CD8-positive, alpha-beta memory T cell (primary cell): ENCODE data around the gene ERI3. TPM values are rescaled to one million over a fixed set of nuclear protein-coding genes. Genes with fewer than 3 reads are reported as not detected.
A peak's percentile ranks its signal among the peaks of the same experiment; 100 is the strongest.

Experiments
- CTCF ChIA-PET: fragments of 350-600 bp; sonication (Branson Sonifier 250); formaldehyde crosslinking; loops from one replicate; lab custom pipeline; 2021; ENCODE audit warnings: antibody characterized with exemption; lab: Charles Lee
- POLR2A ChIA-PET: fragments of 350-600 bp; sonication (Branson Sonifier 250); formaldehyde crosslinking; loops from one replicate; lab custom pipeline; 2021; ENCODE audit warnings: antibody characterized with exemption; lab: Charles Lee
- DNase-seq, 5 donors: peaks; one replicate each; pipeline versions ENCODE4 v3.0.0 to v3.0.0-alpha.2; 2020 to 2022; ENCODE audit warnings: mixed read lengths in 1 of 5
- H3K27ac ChIP-seq: one replicate; pipeline ENCODE4 v1.7.0; 2013; ENCODE audit warnings: low read depth, mild to moderate bottlenecking, low read length, moderate library complexity
- H3K27me3 ChIP-seq: 2 replicates; pipeline ENCODE4 v1.7.0; 2013; ENCODE audit warnings: low read length, mild to moderate bottlenecking; ENCODE audit not compliant: insufficient read depth, poor library complexity, severe bottlenecking
- H3K36me3 ChIP-seq: 2 replicates; pipeline ENCODE4 v1.7.0; 2013; ENCODE audit warnings: mild to moderate bottlenecking, low read length, moderate library complexity; ENCODE audit not compliant: insufficient read depth
- H3K4me1 ChIP-seq: 2 replicates; pipeline ENCODE4 v1.7.0; 2013; ENCODE audit warnings: mild to moderate bottlenecking, low read length, moderate library complexity; ENCODE audit not compliant: insufficient read depth
- H3K4me3 ChIP-seq: 2 replicates; pipeline ENCODE4 v1.7.0; 2013; ENCODE audit warnings: mild to moderate bottlenecking, low read length
- H3K9me3 ChIP-seq: 2 replicates; pipeline ENCODE4 v1.7.0; 2013; ENCODE audit warnings: mild to moderate bottlenecking, low read length
- H3K27ac Mint-ChIP-seq, 8 donors: one replicate each; pipeline ENCODE4 v1.8.0; 2020 to 2021; ENCODE audit warnings: mixed read lengths in 8 of 8, mild to moderate bottlenecking in 6 of 8, inconsistent platforms in 3 of 8, moderate library complexity in 3 of 8
- H3K27me3 Mint-ChIP-seq, 2 donors: one replicate each; pipeline ENCODE4 v1.8.0; 2020 to 2021; ENCODE audit warnings: mixed read lengths in 2 of 2, mild to moderate bottlenecking in 1 of 2, moderate library complexity in 1 of 2
- H3K36me3 Mint-ChIP-seq, 3 donors: one replicate each; pipeline ENCODE4 v1.8.0; 2020 to 2021; ENCODE audit warnings: mixed read lengths in 3 of 3, inconsistent platforms in 1 of 3, mild to moderate bottlenecking in 1 of 3
- H3K4me1 Mint-ChIP-seq, 3 donors: one replicate each; pipeline ENCODE4 v1.8.0; 2020 to 2021; ENCODE audit warnings: mixed read lengths in 3 of 3, inconsistent platforms in 1 of 3, mild to moderate bottlenecking in 1 of 3
- H3K4me3 Mint-ChIP-seq, 7 donors: one replicate each; pipeline ENCODE4 v1.8.0; 2020 to 2021; ENCODE audit warnings: mixed read lengths in 7 of 7, mild to moderate bottlenecking in 6 of 7, moderate library complexity in 4 of 7, inconsistent platforms in 2 of 7
- H3K9me3 Mint-ChIP-seq, 5 donors: one replicate each; pipeline ENCODE4 v1.8.0; 2020 to 2022; ENCODE audit warnings: mixed read lengths in 5 of 5, mild to moderate bottlenecking in 3 of 5, moderate library complexity in 2 of 5, inconsistent platforms in 1 of 5
- polyA plus RNA-seq: library from polyadenylated mRNA; unstranded; fragments of 300-500 nt; fragmentation: Illumina TruSeq; gene quantifications from one replicate; pipeline ENCODE4 v1.2.3, GENCODE V29; 2021
- total RNA-seq, 2 experiments: library from RNA; stranded (reverse); gene quantifications; one replicate each; pipeline ENCODE4 v1.2.3, GENCODE V29; 2021

ERI3 gene
- total and polyA plus RNA-seq, 3 experiments from 2014 or later, result 36.1 to 59.9 (median 53.8) TPM

DNA sequence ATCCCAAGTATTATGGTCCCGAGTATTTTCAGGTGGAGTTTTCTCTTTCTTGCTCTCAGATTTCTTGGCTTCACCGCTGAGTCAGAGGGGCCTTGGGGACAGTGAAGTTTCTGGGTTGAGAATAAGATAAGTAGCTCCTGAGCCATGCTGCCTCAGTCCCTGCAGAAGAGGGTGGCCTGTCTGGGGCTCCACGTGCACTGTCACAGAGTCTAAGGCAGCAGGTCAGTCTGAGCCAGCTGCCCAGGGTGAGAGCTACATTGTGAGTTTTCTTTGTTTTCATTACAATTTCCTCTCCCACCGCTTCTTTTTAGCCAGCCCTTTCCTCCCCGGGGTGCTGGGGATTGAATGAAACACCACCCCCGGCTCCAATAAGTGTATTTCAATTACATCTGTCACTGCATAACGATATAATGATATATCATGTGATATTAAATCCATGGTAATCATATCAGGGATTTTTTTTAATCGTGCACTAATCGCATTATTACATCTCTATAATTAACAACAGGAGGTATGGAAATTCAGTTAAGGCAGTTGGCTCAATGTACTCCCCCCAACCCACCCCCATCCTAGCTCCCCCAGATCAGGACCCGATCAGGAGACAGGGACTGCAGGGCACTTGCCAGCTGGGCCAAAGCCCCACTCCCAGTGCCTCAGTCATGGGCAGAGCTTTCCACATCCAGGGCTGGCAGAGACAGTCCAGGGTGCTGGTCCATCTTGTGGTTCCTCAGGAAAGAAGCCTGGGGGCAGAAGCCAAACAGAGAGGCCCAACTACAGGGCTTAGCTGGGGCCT lies 98.1 kb downstream of the ERI3 start:
- Histone ChIP-seq H3K9me3 (no peaks in the 10 kb centered on the region), H3K27ac (no peak overlapping the region), H3K4me1 (no peaks in the 10 kb centered on the region), H3K27me3 (no peaks in the 10 kb centered on the region), H3K36me3 (no peaks in the 10 kb centered on the region), H3K4me3 (no peak overlapping the region)
- ChIA-PET CTCF (interaction anchor here (1.4 kb wide), 1 partner anchor 9 kb away, joined by 4 read pairs; no protein-coding TSS in a partner anchor), POLR2A (no interaction called here)
- H3K9me3 Mint-ChIP-seq, result no peaks in the 10 kb centered on the region
- H3K27ac Mint-ChIP-seq, result peak overlapping the region in 1 of 8 donors; percentile 74
- no peak overlapping the region for H3K4me3 Mint-ChIP-seq
- peaks cover 0 to 18% (median 6%) of the 10 kb centered on the region in 3 donors for H3K36me3 Mint-ChIP-seq
- no peaks in the 10 kb centered on the region for H3K27me3 Mint-ChIP-seq
- H3K4me1 Mint-ChIP-seq, result peaks cover 0 to 3% (median 3%) of the 10 kb centered on the region in 3 donors
- no peak for DNase-seq

DNA sequence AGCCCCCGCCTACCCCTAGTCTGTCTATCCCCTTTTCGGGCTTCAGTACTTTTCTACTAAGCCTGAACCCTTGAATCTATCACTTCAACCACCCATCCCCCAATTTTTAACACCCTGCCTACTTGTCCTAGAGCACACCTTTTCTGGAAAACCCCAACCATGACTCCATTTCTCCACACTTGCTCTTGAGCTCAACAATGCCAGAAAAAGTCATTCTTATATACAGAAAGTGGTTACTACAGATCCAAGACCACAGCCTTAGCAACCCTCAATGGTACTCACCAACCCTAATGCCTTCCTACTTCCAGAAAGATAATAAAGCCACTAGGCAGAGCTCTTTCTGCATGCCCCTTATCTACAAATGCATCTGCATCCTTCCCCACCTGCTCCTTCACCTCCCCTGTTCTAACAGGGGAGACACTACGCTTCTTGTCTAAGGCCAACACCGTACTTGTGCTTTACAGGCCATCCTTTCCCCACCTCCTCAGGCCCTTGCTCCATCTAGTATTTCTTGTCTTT lies 100.6 kb downstream of the ERI3 start:
- Histone ChIP-seq H3K27me3 (no peaks in the 10 kb centered on the region), H3K36me3 (no peaks in the 10 kb centered on the region), H3K9me3 (no peaks in the 10 kb centered on the region), H3K27ac (no peak overlapping the region), H3K4me3 (no peak overlapping the region), H3K4me1 (no peaks in the 10 kb centered on the region)
- no peak for DNase-seq
- CTCF ChIA-PET, result no interaction called here
- POLR2A ChIA-PET, result no interaction called here
- no peak overlapping the region for H3K27ac Mint-ChIP-seq
- H3K4me3 Mint-ChIP-seq, result no peak overlapping the region
- peaks cover 0 to 28% (median 3%) of the 10 kb centered on the region in 3 donors for H3K36me3 Mint-ChIP-seq
- H3K27me3 Mint-ChIP-seq, result no peaks in the 10 kb centered on the region
- no peaks in the 10 kb centered on the region for H3K9me3 Mint-ChIP-seq
- H3K4me1 Mint-ChIP-seq, result no peaks in the 10 kb centered on the region

GRCh38 chr1:44251989-44252671 lies 102.9 kb downstream of the ERI3 start:
- CTCF ChIA-PET, result no interaction called here
- H3K4me3 Mint-ChIP-seq, result no peak overlapping the region

DNA sequence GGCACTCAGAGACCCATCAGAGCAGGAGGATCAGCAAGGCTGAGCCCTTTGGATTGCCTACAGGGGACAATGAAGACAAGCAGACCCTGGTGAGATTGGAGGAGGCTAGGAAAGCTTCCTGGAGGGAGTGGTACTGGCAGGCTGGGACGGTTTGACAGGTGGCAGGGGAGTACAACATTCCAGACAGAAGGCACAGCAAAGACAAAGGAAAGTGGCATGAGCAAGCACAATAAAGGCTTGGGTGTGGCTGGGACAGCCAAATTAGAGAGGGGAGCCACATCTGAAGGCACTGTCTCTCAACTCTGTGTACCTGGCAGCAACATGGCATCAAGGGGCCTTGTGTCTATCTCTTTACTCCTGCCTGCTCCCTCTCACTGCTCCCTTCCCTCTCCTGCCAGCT lies 103.6 kb downstream of the ERI3 start:
- ChIA-PET CTCF (no interaction called here), POLR2A (no interaction called here)
- Mint-ChIP-seq H3K27ac (peak overlapping the region in 2 of 8 donors; percentile 52 to 78), H3K27me3 (no peaks in the 10 kb centered on the region), H3K36me3 (peaks cover 0 to 40% (median 4%) of the 10 kb centered on the region in 3 donors), H3K4me1 (no peaks in the 10 kb centered on the region), H3K4me3 (no peak overlapping the region), H3K9me3 (no peaks in the 10 kb centered on the region)
- Histone ChIP-seq H3K27ac (no peak overlapping the region), H3K4me1 (no peaks in the 10 kb centered on the region), H3K36me3 (peaks cover 9% of the 10 kb centered on the region), H3K4me3 (no peak overlapping the region), H3K9me3 (no peaks in the 10 kb centered on the region), H3K27me3 (no peaks in the 10 kb centered on the region)
- DNase-seq, result no peak

More at GRCh38 chr1:44251989-44252671, 102.9 kb downstream of the ERI3 start:
- POLR2A ChIA-PET, result no interaction called here
- Mint-ChIP-seq H3K36me3 (peaks cover 0 to 37% (median 0%) of the 10 kb centered on the region in 3 donors), H3K4me1 (no peaks in the 10 kb centered on the region), H3K27me3 (no peaks in the 10 kb centered on the region), H3K27ac (no peak overlapping the region), H3K9me3 (no peaks in the 10 kb centered on the region)
- H3K27me3 ChIP-seq, result no peaks in the 10 kb centered on the region
- H3K4me1 ChIP-seq, result no peaks in the 10 kb centered on the region
- DNase-seq, result no peak
- peaks cover 2% of the 10 kb centered on the region for H3K36me3 ChIP-seq
- H3K4me3 ChIP-seq, result no peak overlapping the region
- H3K9me3 ChIP-seq, result no peaks in the 10 kb centered on the region
- H3K27ac ChIP-seq, result no peak overlapping the region

DNA sequence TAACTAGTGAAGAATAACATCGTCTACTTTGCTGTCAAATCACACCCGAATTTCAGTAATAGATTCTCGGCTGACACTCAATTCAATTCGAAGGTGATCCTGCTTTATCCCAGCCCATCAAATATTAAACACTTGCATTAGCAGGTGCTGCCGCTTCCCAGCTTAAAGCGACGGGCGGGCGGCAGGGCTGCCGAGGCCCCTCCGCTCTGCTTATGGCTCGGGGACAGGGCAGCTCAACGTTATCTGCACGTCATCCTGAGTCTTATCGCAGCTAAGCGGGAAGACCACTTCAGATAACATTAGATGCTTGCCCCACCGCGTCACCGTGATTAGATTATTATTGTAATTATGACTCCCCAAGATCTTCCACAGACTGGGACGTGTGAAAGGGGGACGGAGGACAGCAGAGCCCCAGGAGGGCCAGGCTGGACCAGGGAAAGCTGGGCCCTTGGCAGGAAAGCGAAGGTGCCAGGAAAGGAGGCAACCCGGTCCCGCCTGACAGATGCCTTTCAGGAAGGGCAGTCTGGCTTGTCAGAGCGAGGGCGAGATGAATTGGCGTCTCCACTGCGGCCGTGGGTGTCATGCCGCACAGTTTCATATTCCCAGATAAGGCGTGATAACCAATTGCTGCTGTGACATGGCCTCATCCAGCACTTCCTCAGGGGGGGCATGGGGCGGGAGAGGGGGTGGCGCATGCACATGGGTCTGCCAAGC lies 104.8 kb downstream of the ERI3 start:
- Mint-ChIP-seq H3K36me3 (peaks cover 0 to 45% (median 4%) of the 10 kb centered on the region in 3 donors), H3K4me3 (no peak overlapping the region), H3K27me3 (no peaks in the 10 kb centered on the region), H3K9me3 (no peaks in the 10 kb centered on the region), H3K4me1 (no peaks in the 10 kb centered on the region), H3K27ac (no peak overlapping the region)
- POLR2A ChIA-PET, result no interaction called here
- Histone ChIP-seq H3K36me3 (peaks cover 11% of the 10 kb centered on the region), H3K27me3 (no peaks in the 10 kb centered on the region), H3K4me1 (no peaks in the 10 kb centered on the region), H3K9me3 (no peaks in the 10 kb centered on the region), H3K4me3 (no peak overlapping the region), H3K27ac (no peak overlapping the region)
- DNase-seq, result no peak
- CTCF ChIA-PET, result no interaction called here

DNA sequence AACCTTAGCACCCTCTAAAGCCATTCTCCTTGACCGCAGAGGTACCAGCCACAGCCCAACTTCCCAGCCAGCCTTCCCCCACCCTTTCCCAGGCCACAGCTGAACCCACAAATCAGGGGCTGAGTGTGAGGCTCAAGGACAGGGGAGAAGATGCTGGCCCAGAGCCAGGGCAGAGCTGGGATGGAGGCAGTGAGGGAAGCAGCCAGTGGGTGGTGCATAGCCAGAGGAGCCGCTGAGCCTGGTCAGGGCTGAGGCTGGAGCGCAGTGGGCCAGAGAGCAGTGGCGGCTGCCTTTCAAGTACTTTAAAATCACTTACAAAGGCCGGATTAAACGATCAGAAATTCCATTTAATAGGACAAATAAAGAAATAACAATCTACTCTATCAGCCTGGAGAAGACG lies 105.5 kb downstream of the ERI3 start:
- Mint-ChIP-seq H3K4me1 (peaks cover 0 to under 1% (median 0%) of the 10 kb centered on the region in 3 donors), H3K4me3 (no peak overlapping the region), H3K9me3 (no peaks in the 10 kb centered on the region), H3K27ac (no peak overlapping the region), H3K27me3 (no peaks in the 10 kb centered on the region), H3K36me3 (peaks cover 0 to 47% (median 4%) of the 10 kb centered on the region in 3 donors)
- no peaks in the 10 kb centered on the region for H3K4me1 ChIP-seq
- no peak overlapping the region for H3K27ac ChIP-seq
- ChIA-PET POLR2A (no interaction called here), CTCF (no interaction called here)
- H3K9me3 ChIP-seq, result no peaks in the 10 kb centered on the region
- no peaks in the 10 kb centered on the region for H3K27me3 ChIP-seq
- peaks cover 11% of the 10 kb centered on the region for H3K36me3 ChIP-seq
- H3K4me3 ChIP-seq, result no peak overlapping the region
- DNase-seq, result no peak

GRCh38 chr1:44246806-44247205 lies 108.3 kb downstream of the ERI3 start:
- Histone ChIP-seq H3K27ac (no peak overlapping the region), H3K9me3 (no peaks in the 10 kb centered on the region), H3K36me3 (peaks cover 11% of the 10 kb centered on the region), H3K4me1 (no peaks in the 10 kb centered on the region), H3K27me3 (no peaks in the 10 kb centered on the region), H3K4me3 (no peak overlapping the region)
- Mint-ChIP-seq H3K4me3 (no peak overlapping the region), H3K9me3 (no peaks in the 10 kb centered on the region), H3K27me3 (no peaks in the 10 kb centered on the region), H3K36me3 (peaks cover 0 to 57% (median 4%) of the 10 kb centered on the region in 3 donors), H3K27ac (no peak overlapping the region), H3K4me1 (peaks cover 0 to 2% (median 0%) of the 10 kb centered on the region in 3 donors)
- ChIA-PET POLR2A (no interaction called here), CTCF (no interaction called here)
- no peak for DNase-seq
